ENCODE results near the gene ISY1.
"Not testable (repeated sequence)": the region's sequence is repeated elsewhere in the genome, so short reads cannot be mapped to it uniquely, and the experiment has no call there.

The ISY1 gene

GRCh38 chr3:129173206-129173605 lies 12.3 kb upstream of the ISY1 start:
- no peak for TF ChIP-seq EZH2 (IDR thresholded peaks at IDR 0.05; ENCODE audit: borderline replicate concordance, low read length)
- TF ChIP-seq CTCF (IDR thresholded peaks at IDR 0.05; ENCODE audit: low read length): no peak
- Histone ChIP-seq H4K20me1 (ENCODE audit: insufficient read depth, low read length) (peaks cover 27% of the 10 kb centered on the region), H3K9ac (ENCODE audit: low read length) (no peak overlapping the region), H3K4me3 (ENCODE audit: low read depth, low read length, poor library complexity, severe bottlenecking) (no peak overlapping the region), H3K36me3 (ENCODE audit: insufficient read depth, low read length) (peaks cover 98% of the 10 kb centered on the region), H3K79me2 (ENCODE audit: insufficient read depth, low read length) (peaks cover 67% of the 10 kb centered on the region), H3K9me2 (ENCODE audit: low read depth, low read length) (no peaks in the 10 kb centered on the region), H3K9me3 (ENCODE audit: low read length) (no peaks in the 10 kb centered on the region), H3K4me1 (ENCODE audit: insufficient read depth, low read length, severe bottlenecking) (peaks cover 19% of the 10 kb centered on the region), H3K27ac (ENCODE audit: low read depth, low read length, poor library complexity, severe bottlenecking) (no peak overlapping the region), H2AFZ (ENCODE audit: low read length) (no peak overlapping the region), H3K4me2 (ENCODE audit: low read length) (no peak overlapping the region), H3K27me3 (ENCODE audit: insufficient read depth, low read length) (no peaks in the 10 kb centered on the region), H3F3A (ENCODE audit: insufficient read depth, low read length) (peaks cover 7% of the 10 kb centered on the region; the same call in 1 of the 2 replicates)

GRCh38 chr3:129166579-129167332 lies 5.9 kb upstream of the ISY1 start:
- Histone ChIP-seq H4K20me1 (ENCODE audit: insufficient read depth, low read length) (no peaks in the 10 kb centered on the region), H3K4me1 (ENCODE audit: insufficient read depth, low read length, severe bottlenecking) (peaks cover 17% of the 10 kb centered on the region), H3K4me3 (ENCODE audit: low read depth, low read length, poor library complexity, severe bottlenecking) (no peak overlapping the region), H3K36me3 (ENCODE audit: insufficient read depth, low read length) (peaks cover 61% of the 10 kb centered on the region), H2AFZ (ENCODE audit: low read length) (no peak overlapping the region), H3K9ac (ENCODE audit: low read length) (no peak overlapping the region), H3K9me3 (ENCODE audit: low read length) (no peaks in the 10 kb centered on the region), H3K27me3 (ENCODE audit: insufficient read depth, low read length) (no peaks in the 10 kb centered on the region), H3K79me2 (ENCODE audit: insufficient read depth, low read length) (peaks cover 10% of the 10 kb centered on the region), H3K4me2 (ENCODE audit: low read length) (no peak overlapping the region), H3K27ac (ENCODE audit: low read depth, low read length, poor library complexity, severe bottlenecking) (no peak overlapping the region), H3K9me2 (ENCODE audit: low read depth, low read length) (no peaks in the 10 kb centered on the region), H3F3A (ENCODE audit: insufficient read depth, low read length) (peaks cover 24% of the 10 kb centered on the region)
- TF ChIP-seq EZH2 (IDR thresholded peaks at IDR 0.05; ENCODE audit: borderline replicate concordance, low read length) (no peak), CTCF (IDR thresholded peaks at IDR 0.05; ENCODE audit: low read length) (no peak)

- not testable (repeated sequence) for H3K9me2 ChIP-seq (ENCODE audit: low read depth, low read length); H3K27ac ChIP-seq (ENCODE audit: low read depth, low read length, poor library complexity, severe bottlenecking); H3K4me2 ChIP-seq (ENCODE audit: low read length); H3K27me3 ChIP-seq (ENCODE audit: insufficient read depth, low read length); H3K79me2 ChIP-seq (ENCODE audit: insufficient read depth, low read length); H2AFZ ChIP-seq (ENCODE audit: low read length); H3K9ac ChIP-seq (ENCODE audit: low read length); H3K4me3 ChIP-seq (ENCODE audit: low read depth, low read length, poor library complexity, severe bottlenecking); H4K20me1 ChIP-seq (ENCODE audit: insufficient read depth, low read length); H3K9me3 ChIP-seq (ENCODE audit: low read length)
- H3F3A ChIP-seq (ENCODE audit: insufficient read depth, low read length): peaks cover 27% of the 10 kb centered on the region
- peaks cover 49% of the 10 kb centered on the region for H3K36me3 ChIP-seq (ENCODE audit: insufficient read depth, low read length)
- H3K4me1 ChIP-seq (ENCODE audit: insufficient read depth, low read length, severe bottlenecking): peaks cover 17% of the 10 kb centered on the region
Measured at GRCh38 chr3:129165594-129165993, 4.7 kb upstream of the ISY1 start.

- Histone ChIP-seq H3K4me1 (ENCODE audit: insufficient read depth, low read length, severe bottlenecking) (peaks cover 24% of the 10 kb centered on the region), H3K36me3 (ENCODE audit: insufficient read depth, low read length) (peaks cover 39% of the 10 kb centered on the region), H3K4me2 (ENCODE audit: low read length) (no peak overlapping the region), H3K27ac (ENCODE audit: low read depth, low read length, poor library complexity, severe bottlenecking) (no peak overlapping the region), H3F3A (ENCODE audit: insufficient read depth, low read length) (peaks cover 23% of the 10 kb centered on the region), H3K4me3 (ENCODE audit: low read depth, low read length, poor library complexity, severe bottlenecking) (no peak overlapping the region), H3K79me2 (ENCODE audit: insufficient read depth, low read length) (peaks cover 11% of the 10 kb centered on the region), H3K9ac (ENCODE audit: low read length) (no peak overlapping the region), H2AFZ (ENCODE audit: low read length) (no peak overlapping the region), H3K9me2 (ENCODE audit: low read depth, low read length) (no peaks in the 10 kb centered on the region), H4K20me1 (ENCODE audit: insufficient read depth, low read length) (no peaks in the 10 kb centered on the region), H3K27me3 (ENCODE audit: insufficient read depth, low read length) (no peaks in the 10 kb centered on the region), H3K9me3 (ENCODE audit: low read length) (no peaks in the 10 kb centered on the region)
- no peak for TF ChIP-seq CTCF (IDR thresholded peaks at IDR 0.05; ENCODE audit: low read length)
- TF ChIP-seq EZH2 (IDR thresholded peaks at IDR 0.05; ENCODE audit: borderline replicate concordance, low read length): no peak
Measured at GRCh38 chr3:129164500-129164899, 3.6 kb upstream of the ISY1 start.
